AG09319 (cell line): ENCODE data around the gene GEMIN2.

ENCODE experiments used
- DNase-seq: peaks from one replicate; pipeline ENCODE4 v3.0.0-alpha.2; 2010; ENCODE audit warnings: low read depth; ENCODE audit errors: extremely low read depth
- CTCF ChIP-seq: IDR thresholded peaks from 2 replicates; pipeline ENCODE4 v1.5.1; 2011; ENCODE audit warnings: low read depth, mild to moderate bottlenecking, inconsistent platforms, low read length, moderate library complexity

GEMIN2 gene

GRCh38 chr14:39176263-39177167, 62.4 kb downstream of the GEMIN2 start:
- DNase-seq: no peak
- TF ChIP-seq CTCF: no peak

GRCh38 chr14:39177168-39177545, 63.0 kb downstream of the GEMIN2 start:
- DNase-seq: no peak

GRCh38 chr14:39179042-39179441, 64.9 kb downstream of the GEMIN2 start:
- TF ChIP-seq CTCF: no peak
- DNase-seq: no peak

More at GRCh38 chr14:39177168-39177545, 63.0 kb downstream of the GEMIN2 start:
- TF ChIP-seq CTCF: no peak

GRCh38 chr14:39180553-39180952, 66.4 kb downstream of the GEMIN2 start:
- no peak for DNase-seq
- TF ChIP-seq CTCF: no peak

GRCh38 chr14:39181026-39181692, 67.0 kb downstream of the GEMIN2 start:
- TF ChIP-seq CTCF: no peak
- DNase-seq: no peak

GRCh38 chr14:39181693-39182047, 67.5 kb downstream of the GEMIN2 start:
- DNase-seq: no peak
- no peak for TF ChIP-seq CTCF
